ENCODE results near the gene WDR27.

DNA sequence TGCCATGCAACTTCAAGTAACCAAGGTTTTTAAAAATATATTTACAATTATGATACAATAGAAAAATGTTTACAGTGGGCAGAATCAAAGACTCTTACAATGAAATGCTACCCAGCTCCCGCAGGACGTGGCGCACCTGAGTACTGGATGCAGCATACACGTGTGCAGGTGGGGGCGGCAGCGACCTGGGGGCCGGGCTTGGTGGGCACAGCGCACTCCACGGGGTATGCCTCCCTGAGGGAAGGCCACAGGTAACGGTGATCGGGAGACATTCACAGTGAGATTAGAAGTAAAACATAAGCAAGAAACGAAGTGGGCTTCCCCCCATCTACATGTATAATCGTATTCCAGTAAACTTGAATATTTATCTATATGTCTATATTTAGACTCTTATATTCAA, 54.2 kb downstream of the WDR27 start:
- TF ChIP-seq, protein P1, sequence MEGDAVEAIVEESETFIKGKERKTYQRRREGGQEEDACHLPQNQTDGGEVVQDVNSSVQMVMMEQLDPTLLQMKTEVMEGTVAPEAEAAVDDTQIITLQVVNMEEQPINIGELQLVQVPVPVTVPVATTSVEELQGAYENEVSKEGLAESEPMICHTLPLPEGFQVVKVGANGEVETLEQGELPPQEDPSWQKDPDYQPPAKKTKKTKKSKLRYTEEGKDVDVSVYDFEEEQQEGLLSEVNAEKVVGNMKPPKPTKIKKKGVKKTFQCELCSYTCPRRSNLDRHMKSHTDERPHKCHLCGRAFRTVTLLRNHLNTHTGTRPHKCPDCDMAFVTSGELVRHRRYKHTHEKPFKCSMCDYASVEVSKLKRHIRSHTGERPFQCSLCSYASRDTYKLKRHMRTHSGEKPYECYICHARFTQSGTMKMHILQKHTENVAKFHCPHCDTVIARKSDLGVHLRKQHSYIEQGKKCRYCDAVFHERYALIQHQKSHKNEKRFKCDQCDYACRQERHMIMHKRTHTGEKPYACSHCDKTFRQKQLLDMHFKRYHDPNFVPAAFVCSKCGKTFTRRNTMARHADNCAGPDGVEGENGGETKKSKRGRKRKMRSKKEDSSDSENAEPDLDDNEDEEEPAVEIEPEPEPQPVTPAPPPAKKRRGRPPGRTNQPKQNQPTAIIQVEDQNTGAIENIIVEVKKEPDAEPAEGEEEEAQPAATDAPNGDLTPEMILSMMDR (IDR thresholded peaks at IDR 0.05) = no peak
- TF ChIP-seq POLR2A (IDR thresholded peaks at IDR 0.05) (no peak), POLR2AphosphoS5 (IDR thresholded peaks at IDR 0.05) (no peak)

Measured in prostate gland (tissue), 2 donors.